ENCODE measurements around the gene LIMK2. TPM values are rescaled to one million over a fixed set of nuclear protein-coding genes. Genes with fewer than 3 reads are reported as not detected.
A peak's percentile ranks its signal among the peaks of the same experiment; 100 is the strongest.

LIMK2 gene
- total RNA-seq, 1 experiment from 2014 or later, result 126 TPM

DNA sequence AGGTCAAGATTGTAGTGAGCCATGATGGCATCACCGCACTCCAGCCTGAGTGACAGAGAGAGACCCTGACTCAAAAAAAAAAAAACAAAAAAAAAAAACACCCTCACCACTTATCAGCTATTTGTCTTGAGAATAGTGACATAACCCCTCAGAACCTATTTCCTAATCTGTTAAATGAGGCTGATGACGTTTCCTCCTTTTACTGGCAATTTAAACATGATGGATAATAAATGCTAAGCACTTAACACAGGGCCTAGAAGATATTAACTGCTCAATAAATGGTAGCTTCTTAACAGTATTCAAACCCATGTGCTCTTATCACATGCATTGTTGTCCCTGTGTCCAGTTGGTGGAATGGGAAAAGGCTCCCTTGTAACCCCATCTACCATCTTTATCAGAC lies 34.6 kb downstream of the LIMK2 start:
- Mint-ChIP-seq H3K4me3 (ENCODE audit: unreplicated experiment) (no peak overlapping the region), H3K27me3 (ENCODE audit: insufficient read depth, unreplicated experiment) (no peaks in the 10 kb centered on the region), H3K4me1 (ENCODE audit: insufficient read depth, unreplicated experiment) (peaks cover 18% of the 10 kb centered on the region), H3K36me3 (ENCODE audit: insufficient read depth, unreplicated experiment) (peaks cover 27% of the 10 kb centered on the region), H3K27ac (ENCODE audit: low read depth, unreplicated experiment) (peak overlapping the region; percentile 49), H3K9me3 (ENCODE audit: unreplicated experiment) (no peaks in the 10 kb centered on the region)
- no TSS peak for BruUV-seq (replicated peaks)
- TF ChIP-seq, protein P1, sequence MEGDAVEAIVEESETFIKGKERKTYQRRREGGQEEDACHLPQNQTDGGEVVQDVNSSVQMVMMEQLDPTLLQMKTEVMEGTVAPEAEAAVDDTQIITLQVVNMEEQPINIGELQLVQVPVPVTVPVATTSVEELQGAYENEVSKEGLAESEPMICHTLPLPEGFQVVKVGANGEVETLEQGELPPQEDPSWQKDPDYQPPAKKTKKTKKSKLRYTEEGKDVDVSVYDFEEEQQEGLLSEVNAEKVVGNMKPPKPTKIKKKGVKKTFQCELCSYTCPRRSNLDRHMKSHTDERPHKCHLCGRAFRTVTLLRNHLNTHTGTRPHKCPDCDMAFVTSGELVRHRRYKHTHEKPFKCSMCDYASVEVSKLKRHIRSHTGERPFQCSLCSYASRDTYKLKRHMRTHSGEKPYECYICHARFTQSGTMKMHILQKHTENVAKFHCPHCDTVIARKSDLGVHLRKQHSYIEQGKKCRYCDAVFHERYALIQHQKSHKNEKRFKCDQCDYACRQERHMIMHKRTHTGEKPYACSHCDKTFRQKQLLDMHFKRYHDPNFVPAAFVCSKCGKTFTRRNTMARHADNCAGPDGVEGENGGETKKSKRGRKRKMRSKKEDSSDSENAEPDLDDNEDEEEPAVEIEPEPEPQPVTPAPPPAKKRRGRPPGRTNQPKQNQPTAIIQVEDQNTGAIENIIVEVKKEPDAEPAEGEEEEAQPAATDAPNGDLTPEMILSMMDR (IDR thresholded peaks at IDR 0.05; ENCODE audit: unreplicated experiment), result no peak
- ChIA-PET CTCF (interaction anchor here (0.7 to 2.5 kb wide), 3 partner anchors 16 to 820 kb away, joined by 3 to 13 read pairs (median 13); partner anchors contain the start of gene LIMK2), POLR2A (interaction anchor here (0.9 to 13.1 kb wide), 11 partner anchors 9 to 165 kb away, joined by 3 to 188 read pairs (median 6); partner anchors contain the start of genes LIMK2 and RNF185)
- no peak for DNase-seq (ENCODE audit: unreplicated experiment)
- intact Hi-C loops (cut with micrococcal nuclease), result no loop called here

- BruUV-seq (replicated peaks), result no TSS peak
- Mint-ChIP-seq H3K27ac (ENCODE audit: low read depth, unreplicated experiment) (peak overlapping the region; percentile 97), H3K36me3 (ENCODE audit: insufficient read depth, unreplicated experiment) (peaks cover 20% of the 10 kb centered on the region), H3K4me3 (ENCODE audit: unreplicated experiment) (peak overlapping the region; percentile 85), H3K27me3 (ENCODE audit: insufficient read depth, unreplicated experiment) (no peaks in the 10 kb centered on the region), H3K4me1 (ENCODE audit: insufficient read depth, unreplicated experiment) (peaks cover 18% of the 10 kb centered on the region), H3K9me3 (ENCODE audit: unreplicated experiment) (no peaks in the 10 kb centered on the region)
- intact Hi-C loops (cut with micrococcal nuclease), result no loop called here
- ChIA-PET CTCF (interaction anchor here (0.5 to 2.5 kb wide), 13 partner anchors 8 to 103 kb away, joined by 3 to 13 read pairs (median 4); partner anchors contain the start of gene LIMK2), POLR2A (interaction anchor here (0.6 to 13.1 kb wide), 39 partner anchors 8 to 1394 kb away, joined by 3 to 188 read pairs (median 4); partner anchors contain the start of genes EIF4ENIF1, LIMK2, MORC2 and PATZ1)
- DNase-seq (ENCODE audit: unreplicated experiment), result no peak
- TF ChIP-seq, protein P1 (IDR thresholded peaks at IDR 0.05; ENCODE audit: unreplicated experiment), result no peak
These were observed 35.6 kb downstream of the LIMK2 start for GRCh38 chr22:31247726-31248125.

DNA sequence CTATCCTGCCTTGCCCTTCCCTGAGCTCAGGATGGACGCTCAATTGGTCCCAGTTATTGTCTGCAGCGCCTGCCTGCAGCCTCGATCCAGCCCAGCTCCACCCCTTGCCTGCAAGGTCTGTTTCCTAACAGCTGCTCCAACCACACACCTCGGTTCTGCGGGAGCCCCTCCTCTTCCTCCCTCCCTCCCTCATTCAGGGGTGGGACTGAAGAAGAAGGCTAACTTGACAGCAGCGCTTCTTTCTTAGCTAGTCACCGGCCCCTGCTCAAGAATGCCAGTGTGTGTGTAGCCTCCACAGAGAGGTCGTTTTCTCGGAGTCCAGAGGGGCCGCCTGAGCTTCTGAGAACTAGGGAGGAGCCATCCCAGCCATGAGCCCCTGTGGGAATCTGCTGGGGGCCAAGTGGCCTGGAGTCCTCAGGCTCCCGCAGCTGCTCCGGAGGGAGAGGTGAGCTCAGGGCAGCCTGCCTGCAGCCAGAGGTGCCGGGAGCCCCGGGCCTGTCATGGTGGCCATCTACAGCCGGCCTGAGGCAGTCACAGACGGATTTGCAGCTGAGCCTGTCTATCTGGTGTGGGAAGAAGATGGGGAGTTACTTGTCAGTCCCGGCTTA lies 36.1 kb downstream of the LIMK2 start:
- Mint-ChIP-seq H3K4me3 (ENCODE audit: unreplicated experiment) (peak overlapping the region; percentile 85), H3K9me3 (ENCODE audit: unreplicated experiment) (no peaks in the 10 kb centered on the region), H3K27ac (ENCODE audit: low read depth, unreplicated experiment) (peak overlapping the region; percentile 97), H3K4me1 (ENCODE audit: insufficient read depth, unreplicated experiment) (peaks cover 19% of the 10 kb centered on the region), H3K27me3 (ENCODE audit: insufficient read depth, unreplicated experiment) (no peaks in the 10 kb centered on the region), H3K36me3 (ENCODE audit: insufficient read depth, unreplicated experiment) (peaks cover 20% of the 10 kb centered on the region)
- intact Hi-C loops (cut with micrococcal nuclease), result no loop called here
- CTCF ChIA-PET, result interaction anchor here (0.5 to 2.5 kb wide), 13 partner anchors 9 to 98 kb away, joined by 3 to 13 read pairs (median 4); partner anchors contain the start of gene LIMK2
- TF ChIP-seq, protein P1 (IDR thresholded peaks at IDR 0.05; ENCODE audit: unreplicated experiment), result no peak
- BruUV-seq (replicated peaks), result TSS peak; percentile 42
- peak; percentile 95 for DNase-seq (ENCODE audit: unreplicated experiment)
- POLR2A ChIA-PET, result interaction anchor here (0.6 to 13.1 kb wide), 40 partner anchors 8 to 1394 kb away, joined by 3 to 188 read pairs (median 4); partner anchors contain the start of genes EIF4ENIF1, LIMK2, MORC2 and PATZ1

All from MCF 10A (cell line).